ENCODE measurements around the gene ZFAND3. TPM values are rescaled to one million over a fixed set of nuclear protein-coding genes. Genes with fewer than 3 reads are reported as not detected.

Gene ZFAND3
- total RNA-seq, 6 experiments from 2014 or later = 75.2 to 93.2 (median 87.0) TPM

- Mint-ChIP-seq H3K36me3 (ENCODE audit: low read depth) (no peaks in the 10 kb centered on the region), H3K9me3 (no peaks in the 10 kb centered on the region), H3K4me1 (ENCODE audit: low read depth) (peaks cover 77% of the 10 kb centered on the region), H3K27me3 (ENCODE audit: insufficient read depth) (no peaks in the 10 kb centered on the region; the same call in 1 of the 2 replicates), H3K4me3 (no peak overlapping the region), H3K27ac (no peak overlapping the region)
- no peak for DNase-seq
- TF ChIP-seq CTCF (IDR thresholded peaks at IDR 0.05) = no peak
Observed at GRCh38 chr6:37915463-37915862, 95.9 kb downstream of the ZFAND3 start.

DNA sequence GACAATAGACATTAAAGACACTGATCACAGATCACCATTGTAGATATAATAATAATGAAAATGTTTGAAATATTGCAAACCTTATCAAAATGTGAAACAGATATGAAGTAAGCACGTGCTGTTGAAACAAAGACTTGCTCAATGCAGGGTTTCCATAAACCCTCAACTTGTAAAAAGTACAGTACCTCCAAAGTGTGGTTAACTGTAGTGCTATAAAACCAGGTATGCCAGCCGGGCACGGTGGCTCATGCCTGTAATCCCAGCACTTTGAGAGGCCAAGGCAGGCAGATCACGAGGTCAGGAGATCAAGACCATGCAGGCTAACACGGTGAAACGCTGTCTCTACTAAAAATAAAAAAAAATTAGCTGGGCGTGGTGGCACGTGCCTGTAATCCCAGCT lies 96.6 kb downstream of the ZFAND3 start:
- Mint-ChIP-seq H3K27me3 (ENCODE audit: insufficient read depth) (no peaks in the 10 kb centered on the region; the same call in 1 of the 2 replicates), H3K36me3 (ENCODE audit: low read depth) (no peaks in the 10 kb centered on the region), H3K4me1 (ENCODE audit: low read depth) (peaks cover 77% of the 10 kb centered on the region), H3K4me3 (no peak overlapping the region), H3K27ac (no peak overlapping the region), H3K9me3 (no peaks in the 10 kb centered on the region)
- DNase-seq = no peak
- TF ChIP-seq CTCF (IDR thresholded peaks at IDR 0.05) = no peak

GRCh38 chr6:37916675-37917074 lies 97.1 kb downstream of the ZFAND3 start:
- peak overlapping the region; percentile 17; the same call in 1 of the 2 replicates for H3K27ac Mint-ChIP-seq
- no peak for DNase-seq
- no peaks in the 10 kb centered on the region for H3K9me3 Mint-ChIP-seq
- no peak overlapping the region for H3K4me3 Mint-ChIP-seq
- no peak for TF ChIP-seq CTCF (IDR thresholded peaks at IDR 0.05)
- no peaks in the 10 kb centered on the region for H3K36me3 Mint-ChIP-seq (ENCODE audit: low read depth)
- no peaks in the 10 kb centered on the region; the same call in 1 of the 2 replicates for H3K27me3 Mint-ChIP-seq (ENCODE audit: insufficient read depth)
- peaks cover 75% of the 10 kb centered on the region for H3K4me1 Mint-ChIP-seq (ENCODE audit: low read depth)

GRCh38 chr6:37917566-37917965 lies 98.0 kb downstream of the ZFAND3 start:
- no peak for TF ChIP-seq CTCF (IDR thresholded peaks at IDR 0.05)
- Mint-ChIP-seq H3K9me3 (no peaks in the 10 kb centered on the region), H3K36me3 (ENCODE audit: low read depth) (no peaks in the 10 kb centered on the region), H3K4me3 (no peak overlapping the region), H3K27ac (peak overlapping the region; percentile 34; the same call in 1 of the 2 replicates), H3K4me1 (ENCODE audit: low read depth) (peaks cover 66% of the 10 kb centered on the region), H3K27me3 (ENCODE audit: insufficient read depth) (no peaks in the 10 kb centered on the region; the same call in 1 of the 2 replicates)
- DNase-seq = no peak

DNA sequence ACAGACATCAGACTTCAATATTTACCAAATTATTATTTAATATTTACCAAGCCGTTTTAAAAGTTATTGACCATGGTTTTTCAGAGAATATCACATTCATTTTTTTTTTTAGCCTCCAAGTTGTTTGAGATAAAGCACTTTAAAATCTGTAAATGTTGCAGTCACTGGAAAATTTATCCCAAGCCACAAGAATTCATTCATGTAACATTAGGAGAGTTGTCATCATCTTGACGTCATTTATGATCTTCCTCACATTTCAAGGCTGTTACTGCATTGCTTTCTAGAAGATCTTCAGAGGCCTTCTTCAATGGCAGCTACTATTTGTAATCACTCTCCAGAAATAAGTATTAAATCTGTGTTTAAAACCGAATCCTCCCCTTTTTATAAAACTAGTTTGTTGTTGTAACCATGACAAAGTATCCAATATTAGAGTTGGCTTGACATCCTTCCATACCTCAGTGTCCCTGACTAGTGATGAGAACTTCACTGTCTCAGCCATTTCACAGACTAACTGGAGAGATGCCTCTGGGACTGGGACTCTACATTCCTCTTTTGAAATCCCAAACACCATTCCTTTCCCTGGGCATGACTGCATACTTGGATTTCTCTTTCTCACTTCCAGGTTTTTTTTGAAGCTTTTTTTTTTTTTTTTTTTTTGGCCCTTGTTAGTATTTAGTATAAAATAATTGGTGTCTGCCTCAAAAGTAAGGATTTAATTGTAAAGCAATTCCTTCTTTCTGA lies 100.1 kb downstream of the ZFAND3 start:
- Mint-ChIP-seq H3K27me3 (ENCODE audit: insufficient read depth) (no peaks in the 10 kb centered on the region; the same call in 1 of the 2 replicates), H3K4me1 (ENCODE audit: low read depth) (peaks cover 51% of the 10 kb centered on the region), H3K9me3 (no peaks in the 10 kb centered on the region), H3K36me3 (ENCODE audit: low read depth) (no peaks in the 10 kb centered on the region), H3K27ac (peak overlapping the region; percentile 33), H3K4me3 (no peak overlapping the region)
- DNase-seq = peak; percentile 60
- TF ChIP-seq CTCF (IDR thresholded peaks at IDR 0.05) = no peak
